Neural cell (in vitro differentiated cells): ENCODE data around the gene ZNF460.

Source experiments
- CTCF ChIP-seq: fragments of 450-650 bp; IDR thresholded peaks from 2 replicates; pipeline ENCODE4 v1.5.1; 2014; ENCODE audit warnings: antibody characterized with exemption, mild to moderate bottlenecking, moderate library complexity; ENCODE audit not compliant: poor library complexity, severe bottlenecking
- EP300 ChIP-seq: fragments of 450-650 bp; conservative IDR thresholded peaks from 2 replicates; pipeline ENCODE4 v1.6.1; 2014; ENCODE audit warnings: antibody characterized with exemption, mild to moderate bottlenecking, moderate library complexity; ENCODE audit not compliant: poor library complexity, severe bottlenecking
- EZH2 ChIP-seq: fragments of 200-600, 300-800 bp; shearing (Covaris generic), sonication (generic); IDR thresholded peaks from 2 replicates; pipeline ENCODE4 v1.6.1; 2014; ENCODE audit warnings: antibody characterized with exemption, low read length, borderline replicate concordance, mild to moderate bottlenecking; ENCODE audit not compliant: insufficient read depth, poor library complexity, severe bottlenecking
- MXI1 ChIP-seq: fragments of 450-650 bp; conservative IDR thresholded peaks from 2 replicates; pipeline ENCODE4 v1.6.1; 2014; ENCODE audit warnings: antibody characterized with exemption, mild to moderate bottlenecking; ENCODE audit not compliant: poor library complexity, severe bottlenecking
- POLR2AphosphoS5 ChIP-seq: IDR thresholded peaks from 2 replicates; pipeline ENCODE4 v1.6.1; 2012
- RAD21 ChIP-seq: fragments of 450-650 bp; conservative IDR thresholded peaks from 2 replicates; pipeline ENCODE4 v1.6.1; 2014; ENCODE audit warnings: antibody characterized with exemption, mild to moderate bottlenecking, moderate library complexity
- REST ChIP-seq: IDR thresholded peaks from 2 replicates; pipeline ENCODE4 v1.6.1; 2012; ENCODE audit warnings: borderline replicate concordance
- SMC3 ChIP-seq: fragments of 450-650 bp; conservative IDR thresholded peaks from 2 replicates; pipeline ENCODE4 v1.6.1; 2014; ENCODE audit warnings: antibody characterized with exemption, mild to moderate bottlenecking, moderate library complexity; ENCODE audit not compliant: poor library complexity
- TAF1 ChIP-seq: IDR thresholded peaks from 2 replicates; pipeline ENCODE4 v1.6.1; 2012; ENCODE audit warnings: low read depth

- TF ChIP-seq CTCF (no peak), RAD21 (no peak), REST (no peak), EZH2 (no peak), TAF1 (no peak), POLR2AphosphoS5 (no peak), MXI1 (no peak), EP300 (no peak), SMC3 (no peak)
These were observed 21.8 kb downstream of the ZNF460 start for GRCh38 chr19:57302020-57302465.
